B cell (primary cell): ENCODE measurements around the gene FARP1.

Experiments used
- CTCF ChIP-seq: fragments of 200-600 bp; IDR thresholded peaks from one replicate; pipeline ENCODE4 v1.8.0; 2022; ENCODE audit warnings: antibody characterized with exemption, mild to moderate bottlenecking
- EZH2 ChIP-seq: IDR thresholded peaks from 2 replicates; pipeline ENCODE4 v1.6.1; 2012; ENCODE audit warnings: borderline replicate concordance, low read depth, mild to moderate bottlenecking, moderate library complexity, low read length; ENCODE audit not compliant: insufficient read depth, poor library complexity, severe bottlenecking

GRCh38 chr13:98144027-98144741 lies 1.3 kb downstream of the FARP1 start:
- TF ChIP-seq CTCF (no peak), EZH2 (no peak)
